A673 (cell line): ENCODE data around the gene SLC36A1. TPM values are rescaled to one million over a fixed set of nuclear protein-coding genes. Genes with fewer than 3 reads are reported as not detected.

Experiments used
- BruUV-seq: library from RNA; stranded (reverse); fragments of 400-500 nt; replicated peaks from 2 replicates; lab custom pipeline; 2021; lab: Mats Ljungman, UMichigan
- CTCF ChIA-PET: fragments of 300-600 bp; sonication (Branson Sonifier 250); formaldehyde crosslinking; loops from one replicate; lab custom pipeline; 2022; ENCODE audit warnings: antibody characterized with exemption; lab: Charles Lee
- POLR2A ChIA-PET: fragments of 300-600 bp; sonication (Branson Sonifier 250); formaldehyde crosslinking; loops from one replicate; lab custom pipeline; 2022; ENCODE audit warnings: antibody characterized with exemption; ENCODE audit not compliant: low non-redundant PET; lab: Charles Lee
- DNase-seq: peaks from one replicate; pipeline ENCODE4 v3.0.0-alpha.2; 2015; ENCODE audit warnings: low spot score
- H3K27ac ChIP-seq: fragments of 200-600 bp; sonication (generic); 2 replicates; pipeline ENCODE4 v1.5.1; 2016; ENCODE audit warnings: mixed run types, low read depth, mild to moderate bottlenecking, mixed read lengths, antibody characterized with exemption, low read length; ENCODE audit not compliant: poor library complexity, severe bottlenecking
- H3K27me3 ChIP-seq: fragments of 200-600 bp; sonication (generic); replicated peaks from 2 replicates; pipeline ENCODE4 v1.6.1; 2017; ENCODE audit warnings: mixed run types, low read depth, mild to moderate bottlenecking, mixed read lengths, antibody characterized with exemption, low read length; ENCODE audit not compliant: insufficient read depth, poor library complexity
- H3K36me3 ChIP-seq: fragments of 200-600 bp; sonication (generic); 2 replicates; pipeline ENCODE4 v1.6.1; 2016; ENCODE audit warnings: mixed run types, mild to moderate bottlenecking, mixed read lengths, antibody characterized with exemption, low read length; ENCODE audit not compliant: insufficient read depth, poor library complexity, severe bottlenecking
- H3K4me1 ChIP-seq: fragments of 200-600 bp; sonication (generic); 2 replicates; pipeline ENCODE4 v1.6.1; 2017; ENCODE audit warnings: mixed run types, mild to moderate bottlenecking, mixed read lengths, antibody characterized with exemption, low read length; ENCODE audit not compliant: insufficient read depth, poor library complexity, severe bottlenecking
- H3K4me3 ChIP-seq: fragments of 200-600 bp; sonication (generic); 2 replicates; pipeline ENCODE4 v1.5.1; 2016; ENCODE audit warnings: low read depth, mixed run types, mild to moderate bottlenecking, mixed read lengths, low read length; ENCODE audit not compliant: poor library complexity, severe bottlenecking
- H3K9me3 ChIP-seq: fragments of 200-600 bp; sonication (generic); 2 replicates; pipeline ENCODE4 v1.6.1; 2016; ENCODE audit warnings: mixed run types, low read depth, mild to moderate bottlenecking, mixed read lengths, antibody characterized with exemption, low read length; ENCODE audit not compliant: poor library complexity, severe bottlenecking
- EZH2 ChIP-seq: fragments of 200-600 bp; sonication (generic); IDR thresholded peaks from 2 replicates; pipeline ENCODE4 v1.6.1; 2017; ENCODE audit warnings: borderline replicate concordance, low read depth, mild to moderate bottlenecking, mixed read lengths, antibody characterized with exemption, low read length; ENCODE audit not compliant: poor library complexity, severe bottlenecking
- intact Hi-C: fragments of 100-400 bp; cut with micrococcal nuclease; formaldehyde crosslinking; loops from one replicate; pipeline ENCODE4 v1.10.0; 2022; ENCODE audit not compliant: unreplicated experiment
- total RNA-seq: library from RNA; stranded (reverse); gene quantifications from 2 replicates; pipeline ENCODE4 v1.2.3, GENCODE V29; 2021
- TF ChIP-seq, protein P1 (sequence below): fragments of 300-800, 200-600 bp; sonication (generic); conservative IDR thresholded peaks from 2 replicates; pipeline ENCODE4 v1.5.1; 2017; ENCODE audit warnings: low read depth, mild to moderate bottlenecking, antibody characterized with exemption, low read length, moderate library complexity, mixed read lengths

SLC36A1 gene
- total RNA-seq, 1 experiment from 2014 or later: 12.5 TPM

DNA sequence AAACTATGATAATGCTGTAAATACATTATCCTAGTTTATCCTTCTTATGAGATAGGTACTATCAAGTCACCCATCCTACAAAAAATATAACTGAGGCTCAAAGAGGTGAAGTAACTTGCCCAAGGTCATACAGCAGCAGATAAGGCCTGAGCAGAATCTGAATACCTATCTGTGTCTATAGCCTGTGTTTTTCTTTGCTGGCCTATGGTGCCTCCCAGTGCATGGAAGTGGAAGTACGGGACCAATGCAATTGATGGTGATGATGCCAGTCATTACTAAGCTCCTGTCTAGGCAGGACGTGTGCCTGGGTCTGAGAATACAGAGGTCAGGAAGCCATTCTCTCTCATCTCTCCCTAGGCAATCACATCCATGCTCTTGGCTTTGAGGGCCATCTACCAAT, 75.9 kb downstream of the SLC36A1 start:
- intact Hi-C loops: loop anchor here (10.0 kb wide), 2 partner anchors 131 to 221 kb away; no protein-coding TSS in a partner anchor
- ChIA-PET CTCF (interaction anchor here (0.6 to 1.2 kb wide), 4 partner anchors 75 to 161 kb away, joined by 3 to 8 read pairs (median 4); partner anchors contain the start of gene SLC36A1), POLR2A (no interaction called here)
- Histone ChIP-seq H3K36me3 (no peaks in the 10 kb centered on the region), H3K27ac (no peak overlapping the region), H3K4me3 (no peak overlapping the region), H3K9me3 (no peaks in the 10 kb centered on the region), H3K4me1 (no peaks in the 10 kb centered on the region), H3K27me3 (no peaks in the 10 kb centered on the region)
- DNase-seq: peak; percentile 47
- no TSS peak for BruUV-seq
- no peak for TF ChIP-seq EZH2
- TF ChIP-seq, protein P1, sequence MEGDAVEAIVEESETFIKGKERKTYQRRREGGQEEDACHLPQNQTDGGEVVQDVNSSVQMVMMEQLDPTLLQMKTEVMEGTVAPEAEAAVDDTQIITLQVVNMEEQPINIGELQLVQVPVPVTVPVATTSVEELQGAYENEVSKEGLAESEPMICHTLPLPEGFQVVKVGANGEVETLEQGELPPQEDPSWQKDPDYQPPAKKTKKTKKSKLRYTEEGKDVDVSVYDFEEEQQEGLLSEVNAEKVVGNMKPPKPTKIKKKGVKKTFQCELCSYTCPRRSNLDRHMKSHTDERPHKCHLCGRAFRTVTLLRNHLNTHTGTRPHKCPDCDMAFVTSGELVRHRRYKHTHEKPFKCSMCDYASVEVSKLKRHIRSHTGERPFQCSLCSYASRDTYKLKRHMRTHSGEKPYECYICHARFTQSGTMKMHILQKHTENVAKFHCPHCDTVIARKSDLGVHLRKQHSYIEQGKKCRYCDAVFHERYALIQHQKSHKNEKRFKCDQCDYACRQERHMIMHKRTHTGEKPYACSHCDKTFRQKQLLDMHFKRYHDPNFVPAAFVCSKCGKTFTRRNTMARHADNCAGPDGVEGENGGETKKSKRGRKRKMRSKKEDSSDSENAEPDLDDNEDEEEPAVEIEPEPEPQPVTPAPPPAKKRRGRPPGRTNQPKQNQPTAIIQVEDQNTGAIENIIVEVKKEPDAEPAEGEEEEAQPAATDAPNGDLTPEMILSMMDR: peak; percentile 59

DNA sequence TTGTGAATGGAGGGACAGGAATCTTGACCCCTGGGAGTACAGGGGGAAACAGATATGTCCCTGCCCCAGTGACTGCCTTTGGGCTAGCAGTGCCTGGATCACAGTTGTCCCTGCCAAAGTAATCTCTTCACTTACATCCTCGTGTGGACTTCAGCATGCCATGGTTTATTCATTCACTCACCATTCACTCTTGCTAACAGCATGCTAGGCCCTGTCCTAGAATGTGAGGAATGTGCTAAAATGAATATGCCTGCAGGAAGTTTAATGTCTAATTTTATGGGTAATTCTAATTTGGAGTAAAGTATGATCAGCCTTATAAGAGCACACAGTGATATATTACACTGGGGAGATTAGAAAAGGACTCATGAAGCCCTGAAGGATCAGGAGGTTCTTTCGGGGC, 80.8 kb downstream of the SLC36A1 start:
- H3K27ac ChIP-seq: no peak overlapping the region
- H3K4me1 ChIP-seq: no peaks in the 10 kb centered on the region
- no TSS peak for BruUV-seq
- DNase-seq: no peak
- H3K4me3 ChIP-seq: no peak overlapping the region
- ChIA-PET POLR2A (no interaction called here), CTCF (no interaction called here)
- H3K36me3 ChIP-seq: no peaks in the 10 kb centered on the region
- H3K27me3 ChIP-seq: no peaks in the 10 kb centered on the region
- TF ChIP-seq, protein P1: no peak
- no peak for TF ChIP-seq EZH2
- intact Hi-C loops: loop anchor here (10.0 kb wide), 2 partner anchors 127 to 217 kb away; no protein-coding TSS in a partner anchor
- no peaks in the 10 kb centered on the region for H3K9me3 ChIP-seq

DNA sequence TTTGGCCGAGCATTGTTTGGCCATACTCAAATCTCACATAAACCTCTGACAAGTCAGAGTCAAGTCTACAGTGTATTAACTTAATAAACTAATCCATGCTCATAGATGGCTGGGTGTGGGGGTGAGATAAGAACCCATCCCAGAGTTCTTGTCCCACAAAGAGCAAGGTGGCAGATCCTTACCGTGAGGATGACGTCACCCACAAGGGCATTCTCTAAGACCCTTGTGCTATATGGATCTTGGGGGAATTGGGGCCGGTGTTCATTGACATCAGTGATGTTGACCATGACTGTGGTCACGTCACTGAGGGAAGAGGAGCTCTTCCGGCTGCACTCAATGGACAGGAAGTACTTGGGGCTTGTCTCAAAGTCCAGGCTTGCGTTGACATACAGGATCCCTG, 81.6 kb downstream of the SLC36A1 start:
- BruUV-seq: no TSS peak
- no peak overlapping the region for H3K4me3 ChIP-seq
- TF ChIP-seq, protein P1: no peak
- no peak for TF ChIP-seq EZH2
- ChIA-PET CTCF (no interaction called here), POLR2A (no interaction called here)
- no peaks in the 10 kb centered on the region for H3K36me3 ChIP-seq
- no peak overlapping the region for H3K27ac ChIP-seq
- peaks cover 3% of the 10 kb centered on the region for H3K27me3 ChIP-seq
- H3K9me3 ChIP-seq: no peaks in the 10 kb centered on the region
- intact Hi-C loops: loop anchor here (10.0 kb wide), 2 partner anchors 126 to 216 kb away; no protein-coding TSS in a partner anchor
- no peak for DNase-seq
- H3K4me1 ChIP-seq: no peaks in the 10 kb centered on the region
